GM12891 (cell line): Measurements from ENCODE around the gene ERVK3-1.
A peak's percentile ranks its signal among the peaks of the same experiment; 100 is the strongest.

Experiments used
- POLR2A ChIP-seq: IDR thresholded peaks from 2 replicates; pipeline ENCODE4 v1.6.1; 2011; ENCODE audit warnings: low read depth, low read length, control low read depth
- POLR2AphosphoS5 ChIP-seq: IDR thresholded peaks from 2 replicates; pipeline ENCODE4 v1.6.1; 2011; ENCODE audit warnings: low read depth, low read length, control low read depth
- POU2F2 ChIP-seq: IDR thresholded peaks from 2 replicates; pipeline ENCODE4 v1.6.1; 2011; ENCODE audit warnings: low read depth, mild to moderate bottlenecking, control low read depth, low read length, moderate library complexity
- SPI1 ChIP-seq: IDR thresholded peaks from 2 replicates; pipeline ENCODE4 v1.6.1; 2011; ENCODE audit warnings: low read depth, low read length, control low read depth
- TAF1 ChIP-seq: IDR thresholded peaks from 2 replicates; pipeline ENCODE4 v1.6.1; 2011; ENCODE audit warnings: low read depth, low read length, control low read depth

- TF ChIP-seq POLR2A (peak; percentile 84), POLR2AphosphoS5 (peak; percentile 64; the same call in 1 of the 2 replicates), TAF1 (peak; percentile 75; the same call in 1 of the 2 replicates), POU2F2 (0 out of 2 replicates have a peak, but pooled peaks have one; percentile 34), SPI1 (no peak)
Observed at GRCh38 chr19:58362272-58362994, 57.3 kb downstream of the ERVK3-1 start, which contains the start of gene ZNF497.
